Tracheal epithelial cell (primary cell): ENCODE results near the gene FAM153A. TPM values are rescaled to one million over a fixed set of nuclear protein-coding genes. Genes with fewer than 3 reads are reported as not detected.

Experiments
- total RNA-seq: library from RNA; depleted of rRNA; stranded (reverse); fragments of >200 nt; gene quantifications from 2 replicates; pipeline ENCODE4 v1.2.1, GENCODE V29; 2014

Gene FAM153A
- 0.72 and 1.3 TPM in 2 replicates for total RNA-seq

GRCh38 chr5:177782792-177783633, at the start of gene FAM153A:
Gene FAM153A, minus strand, starts transcription at chr5:177782899.

Other genes starting within 250 kb of the FAM153A start
- gene FAM193B, start 228.3 kb downstream of the FAM153A start, total RNA-seq, result 9.8 and 14.2 TPM in 2 replicates
- gene TMED9, start 190.7 kb downstream of the FAM153A start, total RNA-seq, result 121 and 141 TPM in 2 replicates
- 24.7 and 53.7 TPM in 2 replicates for gene B4GALT7, start 182.8 kb downstream of the FAM153A start, total RNA-seq
- gene PROP1, start 213.3 kb upstream of the FAM153A start, total RNA-seq, result not detected in 2 replicates